Thyroid gland (tissue), 4 donors: Measurements from ENCODE around the gene HNRNPH2. TPM values are rescaled to one million over a fixed set of nuclear protein-coding genes. Genes with fewer than 3 reads are reported as not detected.
A peak's percentile ranks its signal among the peaks of the same experiment; 100 is the strongest.

ENCODE experiments used
- DNase-seq, 2 donors: peaks; one replicate each; pipeline ENCODE4 v3.0.0-alpha.2; 2019
- H3K27ac ChIP-seq, 3 donors: fragments of 200-600 bp; sonication (generic); 1 replicate in 2 of 3; 2 replicates in 1 of 3; pipeline ENCODE4 v1.5.1; 2016 to 2019; ENCODE audit warnings: mild to moderate bottlenecking in 1 of 3, moderate library complexity in 1 of 3
- H3K27me3 ChIP-seq: fragments of 200-600 bp; sonication (generic); one replicate; pipeline ENCODE4 v1.5.1; 2019
- H3K36me3 ChIP-seq, 2 donors: fragments of 200-600 bp; sonication (generic); one replicate each; pipeline ENCODE4 v1.5.1; 2016 to 2019
- H3K4me1 ChIP-seq, 2 donors: fragments of 200-600 bp; sonication (generic); one replicate each; pipeline ENCODE4 v1.5.1; 2017 to 2019
- H3K4me3 ChIP-seq, 3 donors: fragments of 200-600 bp; sonication (generic); replicated peaks in 1 of 3; 1 replicate in 2 of 3; 2 replicates in 1 of 3; pipeline ENCODE4 v1.5.1; 2016; ENCODE audit warnings: mild to moderate bottlenecking in 1 of 3
- H3K9me3 ChIP-seq: fragments of 200-600 bp; sonication (generic); one replicate; pipeline ENCODE4 v1.5.1; 2017
- POLR2A ChIP-seq, 2 donors: fragments of 450-650 bp; IDR thresholded peaks; one replicate each; pipeline ENCODE4 v1.6.1; 2017; ENCODE audit warnings: antibody characterized with exemption in 2 of 2, mild to moderate bottlenecking in 2 of 2, moderate library complexity in 1 of 2
- WGBS, 2 donors: methylation state at CpG; one replicate each; pipeline ENCODE4 v1.1.5; 2017; 5-methylcytosine and 5-hydroxymethylcytosine counted together
- intact Hi-C: fragments of 100-400 bp; cut with DNase I; formaldehyde crosslinking; loops from one replicate; pipeline ENCODE4 v1.15.1; 2023
- total RNA-seq, 4 donors: library from RNA; depleted of rRNA; stranded (reverse); fragments of >200 nt; gene quantifications; one replicate each; pipeline ENCODE4 v1.2.3, GENCODE V29; 2016
- TF ChIP-seq, protein P1 (sequence below), 6 experiments: fragments of 200-600 bp in 3 of 6; fragments of 450-650 bp in 3 of 6; sonication (generic) in 3 of 6; IDR thresholded peaks; one replicate each; pipeline ENCODE4 v1.5.1; 2016 to 2019; ENCODE audit warnings: antibody characterized with exemption in 6 of 6, mild to moderate bottlenecking in 2 of 6, inconsistent platforms in 1 of 6, moderate library complexity in 1 of 6

The HNRNPH2 gene
- total RNA-seq, 4 donors from 2014 or later, result 53.5 to 68.4 (median 67.5) TPM

DNA sequence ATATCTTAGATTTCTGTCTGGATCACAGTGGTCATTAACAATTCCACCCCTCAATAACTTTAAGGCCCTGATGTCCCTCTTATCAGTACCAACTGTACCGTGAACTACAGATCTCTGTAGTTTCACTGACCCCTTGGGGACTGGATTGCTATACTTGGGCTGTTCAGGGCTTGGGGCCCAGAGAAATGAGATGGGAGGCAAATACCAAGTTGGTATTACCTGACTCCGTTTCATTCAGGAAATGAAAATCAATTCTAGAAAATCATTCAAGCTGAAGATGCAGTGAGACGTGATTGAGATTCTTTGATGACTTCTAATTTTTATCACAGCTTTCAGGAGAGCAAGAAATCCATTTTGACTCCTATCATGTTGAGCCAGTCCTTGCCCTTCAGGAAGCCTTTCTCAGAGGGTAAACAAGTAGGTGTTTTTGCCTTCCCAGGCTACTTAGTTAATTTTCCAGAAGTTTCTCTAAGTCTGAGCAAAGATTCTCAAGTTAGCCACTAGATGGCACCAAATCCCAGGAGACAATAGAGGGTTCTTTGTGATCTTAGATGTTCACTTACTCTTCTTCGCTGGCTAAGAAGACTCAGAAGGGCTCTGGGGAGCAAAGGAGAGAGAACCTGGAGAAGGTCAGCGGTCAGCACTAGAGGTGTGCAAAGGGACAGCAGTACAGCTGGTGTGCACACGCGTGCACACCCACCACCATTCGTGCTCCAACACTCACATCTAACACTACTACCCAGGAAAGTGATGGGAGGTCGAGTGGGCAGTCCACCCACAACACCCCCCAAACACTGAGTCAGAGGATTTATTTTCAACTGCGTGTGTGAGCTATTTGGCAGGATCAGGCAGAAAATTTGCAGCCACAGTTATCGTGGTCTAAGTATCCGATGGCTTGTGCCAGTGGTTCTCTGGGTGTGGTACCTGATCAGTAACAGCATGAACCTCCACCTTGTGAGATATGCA is 7.4 kb downstream of the HNRNPH2 start:
- Histone ChIP-seq H3K9me3 (no peaks in the 10 kb centered on the region), H3K27me3 (no peaks in the 10 kb centered on the region), H3K27ac (peak overlapping the region; percentile 25 to 79 (median 66)), H3K4me3 (no peak overlapping the region), H3K36me3 (peaks cover 0 to 3% of the 10 kb centered on the region in 2 donors), H3K4me1 (peaks cover 0 to 7% of the 10 kb centered on the region in 2 donors)
- TF ChIP-seq POLR2A (IDR thresholded peaks at IDR 0.05), result no peak
- TF ChIP-seq, protein P1, sequence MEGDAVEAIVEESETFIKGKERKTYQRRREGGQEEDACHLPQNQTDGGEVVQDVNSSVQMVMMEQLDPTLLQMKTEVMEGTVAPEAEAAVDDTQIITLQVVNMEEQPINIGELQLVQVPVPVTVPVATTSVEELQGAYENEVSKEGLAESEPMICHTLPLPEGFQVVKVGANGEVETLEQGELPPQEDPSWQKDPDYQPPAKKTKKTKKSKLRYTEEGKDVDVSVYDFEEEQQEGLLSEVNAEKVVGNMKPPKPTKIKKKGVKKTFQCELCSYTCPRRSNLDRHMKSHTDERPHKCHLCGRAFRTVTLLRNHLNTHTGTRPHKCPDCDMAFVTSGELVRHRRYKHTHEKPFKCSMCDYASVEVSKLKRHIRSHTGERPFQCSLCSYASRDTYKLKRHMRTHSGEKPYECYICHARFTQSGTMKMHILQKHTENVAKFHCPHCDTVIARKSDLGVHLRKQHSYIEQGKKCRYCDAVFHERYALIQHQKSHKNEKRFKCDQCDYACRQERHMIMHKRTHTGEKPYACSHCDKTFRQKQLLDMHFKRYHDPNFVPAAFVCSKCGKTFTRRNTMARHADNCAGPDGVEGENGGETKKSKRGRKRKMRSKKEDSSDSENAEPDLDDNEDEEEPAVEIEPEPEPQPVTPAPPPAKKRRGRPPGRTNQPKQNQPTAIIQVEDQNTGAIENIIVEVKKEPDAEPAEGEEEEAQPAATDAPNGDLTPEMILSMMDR (IDR thresholded peaks at IDR 0.05), result peak; percentile 35 to 72 (median 52)
- intact Hi-C loops, result no loop called here
- DNase-seq, result no peak
- 34 to 39% methylated on average over 5 to 12 of the region's 12 CpGs for WGBS, 2 donors

DNA sequence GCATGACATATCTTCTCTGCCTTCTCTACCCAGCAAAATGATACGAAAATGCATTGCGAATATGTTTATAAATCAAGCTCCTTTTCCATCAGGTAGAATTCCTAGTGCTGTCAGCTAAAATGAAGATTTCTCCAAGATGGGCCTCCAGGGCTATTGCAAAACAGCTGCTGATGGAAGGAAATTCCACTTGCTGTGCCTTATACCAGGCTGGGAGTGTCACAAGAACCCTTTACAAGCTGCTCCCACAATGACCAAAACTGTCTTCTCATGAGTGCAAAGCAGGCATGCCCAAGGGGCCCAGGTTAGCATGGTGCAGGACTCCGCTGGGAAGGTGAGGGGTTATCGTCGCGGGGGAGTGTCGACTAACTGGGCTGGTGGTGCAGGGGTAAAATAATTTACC is 8.7 kb downstream of the HNRNPH2 start:
- TF ChIP-seq, protein P1 (IDR thresholded peaks at IDR 0.05), result no peak
- no peak for TF ChIP-seq POLR2A (IDR thresholded peaks at IDR 0.05)
- intact Hi-C loops, result no loop called here
- 93 to 95% methylated on average over 7 of the region's 7 CpGs for WGBS, 2 donors

DNA sequence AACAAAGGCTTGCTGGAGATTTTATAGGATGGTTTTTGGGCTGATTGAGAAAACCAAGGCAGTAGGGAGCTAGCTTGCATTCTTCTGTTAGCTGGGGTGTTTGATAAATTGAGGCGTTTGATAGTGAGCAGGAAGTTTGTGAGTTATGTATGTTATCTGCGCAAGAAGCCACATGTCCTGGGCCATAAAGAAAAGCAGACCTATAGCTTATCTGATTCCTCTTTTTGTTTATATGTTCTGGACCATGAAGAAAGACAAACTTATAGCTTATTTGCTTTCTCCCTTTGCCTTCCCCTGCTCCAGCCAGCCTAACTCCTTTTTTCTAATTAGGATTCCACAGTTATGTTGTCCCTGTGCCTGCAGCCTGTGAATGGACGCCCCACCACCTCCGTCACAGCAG is 9.2 kb downstream of the HNRNPH2 start:
- Histone ChIP-seq H3K9me3 (no peaks in the 10 kb centered on the region), H3K4me1 (peaks cover 0 to 7% of the 10 kb centered on the region in 2 donors), H3K4me3 (no peak overlapping the region), H3K27me3 (no peaks in the 10 kb centered on the region), H3K36me3 (peaks cover 0 to 3% of the 10 kb centered on the region in 2 donors), H3K27ac (peak overlapping the region in 1 of 3 donors; percentile 98)
- DNase-seq, result no peak
- TF ChIP-seq, protein P1 (IDR thresholded peaks at IDR 0.05), result no peak
- no peak for TF ChIP-seq POLR2A (IDR thresholded peaks at IDR 0.05)
- intact Hi-C loops, result no loop called here
- 85 to 86% methylated on average over 4 of the region's 4 CpGs for WGBS, 2 donors

More for the DNA sequence above, 8.7 kb downstream of the HNRNPH2 start:
- H3K27ac ChIP-seq, result no peak overlapping the region
- H3K4me1 ChIP-seq, result peaks cover 0 to 7% of the 10 kb centered on the region in 2 donors
- DNase-seq, result no peak
- peaks cover 0 to 3% of the 10 kb centered on the region in 2 donors for H3K36me3 ChIP-seq
- H3K9me3 ChIP-seq, result no peaks in the 10 kb centered on the region
- H3K27me3 ChIP-seq, result no peaks in the 10 kb centered on the region
- no peak overlapping the region for H3K4me3 ChIP-seq

DNA sequence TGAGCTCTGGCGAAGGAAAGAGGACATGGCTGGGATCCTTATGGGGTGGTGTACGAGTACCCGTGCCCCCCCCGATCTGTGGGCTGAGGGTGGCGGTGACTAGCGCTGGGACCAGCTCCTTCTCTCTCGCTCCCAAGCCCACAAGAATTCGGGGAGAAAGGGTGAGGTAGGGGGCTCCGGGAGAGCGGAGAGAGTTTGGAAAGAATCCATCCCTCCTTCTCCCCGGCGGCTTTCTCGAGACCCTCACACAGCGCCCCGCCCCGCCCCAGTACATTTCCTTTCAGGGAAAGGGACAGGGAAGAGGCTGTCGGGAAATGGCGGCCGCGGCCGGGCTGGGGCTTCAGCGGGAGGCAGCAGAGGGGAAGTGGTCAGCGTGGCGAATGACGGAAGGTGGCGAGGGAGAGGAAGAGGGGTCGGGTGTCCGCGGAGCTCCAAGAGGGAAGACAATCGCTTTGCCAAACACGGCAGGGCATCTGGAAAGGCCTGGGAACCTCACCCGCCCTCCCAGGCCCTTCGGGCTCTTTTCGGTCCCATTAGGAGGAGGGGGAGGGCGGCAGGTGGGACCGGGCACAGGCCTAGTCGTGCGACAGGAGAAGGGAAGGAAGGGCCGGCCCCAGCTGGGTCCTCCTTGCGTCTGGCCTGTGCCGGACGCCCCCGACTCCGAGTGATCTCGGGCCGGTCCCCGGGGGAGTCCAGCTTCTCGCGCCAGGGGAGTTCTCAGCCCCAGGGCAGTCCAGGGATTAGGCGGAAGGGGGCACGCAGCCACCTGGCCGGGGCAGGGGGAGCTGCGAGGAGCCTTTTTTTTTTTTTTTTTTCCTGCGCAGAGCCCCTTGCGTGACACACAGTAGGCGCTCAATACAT is 10.2 kb downstream of the HNRNPH2 start:
- Histone ChIP-seq H3K4me3 (peak overlapping the region in 2 of 3 donors; percentile 36 to 39), H3K27ac (peak overlapping the region; percentile 81 to 98 (median 96)), H3K27me3 (no peaks in the 10 kb centered on the region), H3K4me1 (peaks cover 0 to 7% of the 10 kb centered on the region in 2 donors), H3K9me3 (no peaks in the 10 kb centered on the region), H3K36me3 (no peaks in the 10 kb centered on the region)
- peak; percentile 45 to 56 for DNase-seq
- WGBS, 2 donors, result 1% methylated on average over 29 to 30 of the region's 56 CpGs
- intact Hi-C loops, result no loop called here
- TF ChIP-seq, protein P1 (IDR thresholded peaks at IDR 0.05), result no peak
- peak; percentile 18 to 67 for TF ChIP-seq POLR2A (IDR thresholded peaks at IDR 0.05)
